MM.1S (cell line): Measurements from ENCODE around the gene MYO1F.

Experiments used
- EZH2 ChIP-seq: fragments of 300-600 bp; sonication (generic); optimal IDR thresholded peaks from 2 replicates; pipeline ENCODE3; 2017; ENCODE audit warnings: low read depth, mild to moderate bottlenecking, antibody characterized with exemption, low read length, mixed read lengths
- EZH2phosphoT487 ChIP-seq: fragments of 300-600 bp; sonication (generic); IDR thresholded peaks from 2 replicates; pipeline ENCODE4 v1.6.1; 2018; ENCODE audit warnings: antibody characterized with exemption, low read length
- TF ChIP-seq, protein P1 (sequence below): fragments of 300-600 bp; sonication (generic); IDR thresholded peaks from 2 replicates; pipeline ENCODE4 v1.5.1; 2016; ENCODE audit warnings: antibody characterized with exemption, low read length, mixed read lengths

DNA sequence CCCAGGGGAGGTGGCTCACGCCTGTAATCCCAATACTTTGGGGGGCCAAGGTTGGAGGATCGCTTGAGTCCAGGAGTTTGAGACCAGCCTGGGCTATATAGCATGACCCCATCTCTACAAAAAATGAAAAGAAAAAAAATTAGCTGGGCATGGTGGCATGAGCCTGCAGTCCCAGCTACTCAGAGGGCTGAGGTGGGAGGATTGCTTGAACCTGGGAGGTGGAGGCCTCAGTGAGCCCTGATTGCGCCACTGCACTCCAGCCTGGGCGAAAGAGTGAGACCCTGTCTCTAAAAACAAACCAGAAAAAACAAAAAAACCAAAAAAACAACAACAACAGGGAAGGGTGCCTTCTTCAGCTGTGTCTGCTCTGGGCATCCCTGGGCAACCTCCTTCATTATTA lies 499 bp upstream of the MYO1F start:
- TF ChIP-seq, protein P1, sequence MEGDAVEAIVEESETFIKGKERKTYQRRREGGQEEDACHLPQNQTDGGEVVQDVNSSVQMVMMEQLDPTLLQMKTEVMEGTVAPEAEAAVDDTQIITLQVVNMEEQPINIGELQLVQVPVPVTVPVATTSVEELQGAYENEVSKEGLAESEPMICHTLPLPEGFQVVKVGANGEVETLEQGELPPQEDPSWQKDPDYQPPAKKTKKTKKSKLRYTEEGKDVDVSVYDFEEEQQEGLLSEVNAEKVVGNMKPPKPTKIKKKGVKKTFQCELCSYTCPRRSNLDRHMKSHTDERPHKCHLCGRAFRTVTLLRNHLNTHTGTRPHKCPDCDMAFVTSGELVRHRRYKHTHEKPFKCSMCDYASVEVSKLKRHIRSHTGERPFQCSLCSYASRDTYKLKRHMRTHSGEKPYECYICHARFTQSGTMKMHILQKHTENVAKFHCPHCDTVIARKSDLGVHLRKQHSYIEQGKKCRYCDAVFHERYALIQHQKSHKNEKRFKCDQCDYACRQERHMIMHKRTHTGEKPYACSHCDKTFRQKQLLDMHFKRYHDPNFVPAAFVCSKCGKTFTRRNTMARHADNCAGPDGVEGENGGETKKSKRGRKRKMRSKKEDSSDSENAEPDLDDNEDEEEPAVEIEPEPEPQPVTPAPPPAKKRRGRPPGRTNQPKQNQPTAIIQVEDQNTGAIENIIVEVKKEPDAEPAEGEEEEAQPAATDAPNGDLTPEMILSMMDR = no peak
- TF ChIP-seq EZH2 (no peak), EZH2phosphoT487 (no peak)
